HG03060 (cell line): Measurements from ENCODE around the gene PGM2L1.

Experiments
- ATAC-seq: cut with Tn5 transposase; IDR thresholded peaks from one replicate; pipeline ENCODE4 v1.9.1; 2021; ENCODE audit warnings: low read depth, moderate number of reproducible peaks; ENCODE audit not compliant: unreplicated experiment

Gene PGM2L1

GRCh38 chr11:74310857-74311256 is 87.4 kb downstream of the PGM2L1 start:
- no peak for ATAC-seq

GRCh38 chr11:74307434-74307833 is 90.8 kb downstream of the PGM2L1 start:
- ATAC-seq, result no peak

- no peak for ATAC-seq
Observed at GRCh38 chr11:74306435-74307175, 91.6 kb downstream of the PGM2L1 start.

GRCh38 chr11:74299015-74299414 is 99.2 kb downstream of the PGM2L1 start:
- no peak for ATAC-seq

GRCh38 chr11:74297484-74297883 is 100.7 kb downstream of the PGM2L1 start:
- no peak for ATAC-seq

- ATAC-seq, result no peak
Observed at GRCh38 chr11:74288911-74289310, 109.3 kb downstream of the PGM2L1 start.

GRCh38 chr11:74288161-74288560 is 110.1 kb downstream of the PGM2L1 start:
- no peak for ATAC-seq

GRCh38 chr11:74284466-74284865 is 113.8 kb downstream of the PGM2L1 start:
- ATAC-seq, result no peak

- ATAC-seq, result no peak
Observed at GRCh38 chr11:74283580-74284180, 114.6 kb downstream of the PGM2L1 start.

- ATAC-seq, result no peak
Observed at GRCh38 chr11:74282914-74283371, 115.3 kb downstream of the PGM2L1 start.

- ATAC-seq, result no peak
Observed at GRCh38 chr11:74282421-74282820, 115.8 kb downstream of the PGM2L1 start.

- ATAC-seq, result no peak
Observed at GRCh38 chr11:74280494-74280893, 117.7 kb downstream of the PGM2L1 start.
